GM08714 (cell line): Measurements from ENCODE around the gene IER5.

Experiments
- H3K4me3 ChIP-seq: fragments of 200-500 bp; sonication (Bioruptor generic); 2 replicates; pipeline ENCODE4 v1.5.1; 2014; ENCODE audit warnings: mild to moderate bottlenecking, low read length, inconsistent platforms
- ZNF274 ChIP-seq: IDR thresholded peaks from 2 replicates; pipeline ENCODE4 v1.6.1; 2012; ENCODE audit warnings: mild to moderate bottlenecking, low read depth, low read length

Gene IER5

DNA sequence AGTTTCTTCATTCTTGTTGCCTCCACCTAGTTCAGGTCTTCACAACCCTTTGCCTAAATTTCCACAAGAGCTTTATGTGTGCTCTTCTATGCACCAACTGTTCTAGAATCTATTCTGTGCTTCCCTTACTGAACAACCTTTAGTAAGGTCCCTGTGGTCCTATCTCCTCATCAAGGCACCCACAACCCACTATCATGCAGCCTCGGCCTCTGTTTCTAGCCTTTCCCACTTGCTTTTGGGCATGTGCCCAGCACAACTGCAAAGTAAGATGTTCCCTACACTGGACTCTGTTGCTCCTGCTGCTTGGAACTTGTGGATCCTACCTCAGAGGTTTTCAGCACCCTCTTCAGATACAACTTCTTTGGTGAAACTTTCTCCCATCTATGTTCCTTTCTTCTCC lies 2.4 kb upstream of the IER5 start:
- H3K4me3 ChIP-seq, result no peak overlapping the region
- TF ChIP-seq ZNF274, result no peak

DNA sequence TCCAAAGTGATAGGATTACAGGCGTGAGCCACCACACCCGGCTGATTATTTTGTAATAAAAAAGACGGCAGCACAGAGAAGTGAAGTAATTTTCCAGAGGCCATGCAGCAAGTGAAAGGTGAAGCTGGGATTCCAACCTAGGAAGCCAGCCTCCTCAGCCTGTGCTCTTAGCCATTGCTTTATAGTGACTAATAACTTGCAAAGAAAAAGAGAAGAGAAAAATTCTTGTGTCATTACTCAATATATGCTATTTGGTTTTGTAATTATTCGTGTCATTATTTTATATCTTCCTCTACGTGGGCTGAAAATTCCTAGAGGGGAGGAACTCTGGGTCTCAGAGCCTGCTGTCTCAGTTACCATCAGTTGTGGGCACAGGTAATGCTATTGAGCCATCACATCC lies 1.6 kb upstream of the IER5 start:
- TF ChIP-seq ZNF274, result no peak
- H3K4me3 ChIP-seq, result peak overlapping the region; percentile 45; the same call in 1 of the 2 replicates

DNA sequence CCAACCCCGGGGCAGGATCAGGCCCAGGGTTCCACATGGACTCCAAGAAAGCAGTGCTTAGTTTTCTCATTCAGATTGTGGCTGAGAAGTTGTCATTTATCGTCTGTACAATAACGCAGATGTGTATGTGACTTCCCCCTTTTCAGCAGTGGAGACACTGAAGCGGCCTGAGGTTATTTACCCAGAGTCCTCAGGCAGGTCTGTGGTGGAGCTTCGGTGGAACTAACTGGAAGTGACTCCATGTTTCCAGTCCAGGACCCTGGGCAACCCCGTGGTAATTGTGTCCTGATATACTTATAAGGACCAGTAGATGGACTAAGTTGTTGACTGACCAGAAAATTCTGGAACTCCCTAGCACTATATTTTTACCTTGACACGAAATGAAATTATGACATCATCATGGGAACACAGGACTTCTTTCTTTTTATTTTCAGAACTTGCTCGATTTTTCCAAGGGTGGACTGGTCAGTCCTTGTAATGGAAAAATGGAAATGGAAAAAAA lies 1.0 kb upstream of the IER5 start:
- peak overlapping the region; percentile 45 for H3K4me3 ChIP-seq
- no peak for TF ChIP-seq ZNF274

DNA sequence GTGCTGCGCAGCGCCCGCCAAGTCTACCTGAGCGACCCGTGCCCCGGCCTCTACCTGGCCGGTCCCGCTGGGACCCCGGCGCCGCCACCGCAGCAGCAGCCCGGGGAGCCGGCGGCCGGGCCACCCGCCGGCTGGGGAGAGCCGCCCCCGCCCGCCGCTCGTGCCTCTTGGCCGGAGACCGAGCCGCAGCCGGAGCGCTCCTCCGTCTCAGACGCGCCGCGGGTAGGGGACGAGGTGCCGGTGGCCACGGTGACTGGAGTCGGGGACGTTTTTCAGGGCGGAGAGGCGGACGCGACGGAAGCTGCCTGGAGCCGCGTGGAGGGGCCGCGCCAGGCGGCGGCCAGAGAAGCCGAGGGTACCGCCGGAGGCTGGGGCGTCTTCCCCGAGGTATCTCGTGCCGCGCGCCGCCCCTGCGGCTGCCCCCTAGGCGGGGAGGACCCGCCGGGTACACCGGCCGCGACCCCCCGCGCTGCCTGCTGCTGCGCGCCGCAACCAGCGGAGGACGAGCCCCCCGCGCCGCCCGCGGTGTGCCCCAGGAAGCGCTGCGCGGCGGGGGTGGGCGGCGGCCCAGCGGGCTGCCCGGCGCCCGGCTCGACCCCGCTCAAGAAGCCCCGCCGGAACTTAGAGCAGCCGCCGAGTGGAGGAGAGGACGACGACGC lies 646 bp downstream of the IER5 start:
- TF ChIP-seq ZNF274, result no peak
- peak overlapping the region; percentile 89 for H3K4me3 ChIP-seq

DNA sequence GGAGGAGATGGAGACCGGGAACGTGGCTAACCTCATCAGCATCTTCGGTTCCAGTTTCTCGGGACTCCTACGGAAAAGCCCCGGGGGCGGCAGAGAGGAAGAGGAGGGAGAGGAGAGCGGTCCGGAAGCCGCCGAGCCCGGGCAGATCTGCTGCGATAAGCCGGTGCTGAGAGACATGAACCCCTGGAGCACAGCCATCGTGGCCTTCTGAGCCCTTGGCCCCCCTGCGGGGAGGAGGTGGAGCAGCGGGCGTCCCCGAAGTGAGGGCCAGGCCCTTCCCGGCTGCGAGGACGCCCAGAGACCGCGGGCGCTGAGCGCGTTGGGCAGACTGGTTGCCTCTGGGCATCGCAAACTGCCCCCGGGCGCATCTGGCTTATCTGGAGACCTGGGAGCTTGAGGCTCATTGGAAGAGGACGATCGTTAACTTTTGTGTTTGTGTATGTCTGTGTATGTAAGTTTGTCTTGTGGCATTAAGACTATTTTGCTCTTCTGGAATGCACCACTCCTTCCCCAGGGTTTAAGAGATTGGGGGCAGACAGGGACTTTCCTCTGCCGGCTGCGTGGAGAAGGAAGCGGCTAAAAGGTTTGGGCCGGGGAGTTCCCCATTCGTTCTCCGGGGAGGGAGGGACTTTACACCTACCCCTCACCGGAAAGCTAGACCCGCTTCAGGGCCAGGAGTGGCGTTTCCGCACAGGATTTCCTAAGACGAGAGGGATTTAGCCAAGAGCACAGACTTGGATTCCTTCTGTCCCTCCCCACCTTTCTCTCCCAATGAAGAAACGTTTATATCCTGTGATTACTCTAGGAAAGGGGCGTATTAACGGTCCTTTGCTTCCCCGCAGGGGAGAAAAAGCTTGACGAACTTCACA lies 1.4 kb downstream of the IER5 start:
- no peak for TF ChIP-seq ZNF274
- H3K4me3 ChIP-seq, result peak overlapping the region; percentile 89

DNA sequence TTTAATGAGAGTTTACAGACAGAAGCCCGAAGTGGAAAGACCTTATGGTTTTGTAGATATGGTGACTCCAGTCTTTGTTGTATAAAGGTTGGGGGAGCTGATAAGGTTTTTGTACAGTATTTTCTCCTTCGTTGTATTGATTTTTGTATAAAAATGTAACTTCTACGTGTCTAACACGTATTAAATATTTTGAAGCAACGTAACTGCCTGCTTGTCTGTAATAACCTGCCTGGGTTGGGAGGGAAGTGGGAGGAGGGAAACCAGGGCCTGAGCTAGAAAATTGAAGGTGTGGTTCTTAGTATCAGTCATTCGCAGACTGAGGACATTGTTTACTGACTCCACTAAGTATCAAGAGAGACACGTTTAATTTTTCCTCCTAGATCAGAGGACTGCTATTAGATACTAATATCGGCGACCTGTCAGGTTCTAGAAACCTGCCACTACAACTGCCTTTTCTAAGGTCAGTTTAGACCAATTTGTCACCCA lies 2.2 kb downstream of the IER5 start:
- peak overlapping the region; percentile 89 for H3K4me3 ChIP-seq
- no peak for TF ChIP-seq ZNF274

DNA sequence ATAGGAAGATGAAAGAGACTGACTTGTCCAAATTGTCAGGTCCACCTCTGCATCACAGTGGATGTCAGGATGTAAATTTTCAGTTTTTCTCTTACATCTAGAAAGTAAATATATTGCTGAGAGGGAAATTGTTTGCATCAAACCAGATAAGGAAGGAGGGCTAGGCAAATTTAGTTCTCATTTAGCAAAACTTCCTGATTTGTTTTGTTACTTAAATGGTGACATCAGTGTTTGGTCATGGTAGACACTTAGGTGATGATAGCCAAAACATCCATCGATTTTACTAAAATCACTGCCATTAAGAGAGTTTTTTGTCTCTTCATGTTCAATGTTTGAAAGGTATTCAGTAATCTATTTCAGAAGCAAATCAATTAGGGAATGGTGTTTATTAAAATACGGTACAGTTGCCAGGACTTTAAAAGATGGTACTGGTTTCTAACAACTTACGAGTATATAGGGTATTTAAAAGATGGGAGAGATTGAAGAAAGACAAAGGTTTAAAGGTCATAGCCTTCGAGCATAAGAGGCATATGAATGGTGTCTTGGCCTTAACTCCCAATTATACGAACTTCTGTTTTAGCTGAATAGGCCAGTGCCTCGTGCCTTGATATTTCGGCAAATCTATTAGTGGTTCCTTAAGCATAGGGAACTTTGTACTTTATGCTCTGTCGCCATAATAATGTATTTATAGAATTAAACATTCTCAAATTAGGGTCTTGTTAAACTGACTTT lies 3.0 kb downstream of the IER5 start:
- H3K4me3 ChIP-seq, result peak overlapping the region; percentile 89; the same call in 1 of the 2 replicates

DNA sequence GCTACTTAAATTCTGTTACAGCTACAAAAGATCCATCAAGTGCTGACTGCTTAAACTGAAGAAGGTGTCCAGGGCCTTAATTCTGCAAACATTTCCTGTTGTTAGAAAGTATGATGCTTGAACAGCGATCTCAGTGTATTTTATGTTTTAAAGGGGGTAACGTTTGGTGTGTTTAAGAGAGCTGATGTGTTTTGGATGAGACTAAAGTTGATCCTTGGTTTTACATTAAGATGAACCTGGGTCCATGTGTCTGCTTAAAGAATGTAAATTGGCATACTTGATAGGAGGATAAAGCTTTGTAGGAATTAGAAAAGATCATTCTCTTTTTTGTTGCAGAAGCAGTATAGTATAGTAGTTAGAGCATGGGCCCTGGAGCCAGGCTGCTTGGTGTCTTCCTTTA lies 3.6 kb downstream of the IER5 start:
- peak overlapping the region; percentile 89; the same call in 1 of the 2 replicates for H3K4me3 ChIP-seq

More for the DNA sequence above, 3.0 kb downstream of the IER5 start:
- TF ChIP-seq ZNF274, result no peak

DNA sequence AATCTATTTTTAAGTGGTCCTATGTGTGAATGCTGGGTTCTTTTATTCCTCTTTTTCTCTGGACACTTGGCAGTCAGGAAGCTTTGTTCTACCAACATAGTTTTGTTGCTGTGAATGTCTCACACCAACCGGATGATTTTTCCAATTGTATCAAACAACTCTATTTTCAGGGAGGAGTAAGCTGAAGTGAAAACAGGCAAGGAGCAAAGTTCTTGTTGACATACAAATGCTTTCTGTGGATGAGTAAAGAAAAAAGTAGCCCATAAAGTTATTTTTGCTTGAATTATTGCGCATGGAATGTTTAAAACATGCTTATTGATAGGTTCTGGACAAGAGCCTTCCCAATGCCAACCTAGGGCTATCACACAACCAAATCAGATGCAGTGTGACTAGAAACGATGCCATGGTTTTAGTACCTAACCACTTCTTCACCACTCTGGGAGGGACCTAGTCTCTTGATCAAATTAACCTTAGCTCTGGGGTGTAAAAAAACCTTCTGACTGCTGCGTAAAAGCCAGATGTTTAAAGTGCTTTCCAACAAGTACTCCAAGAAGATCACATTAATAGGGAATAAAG lies 4.5 kb downstream of the IER5 start:
- peak overlapping the region; percentile 22; the same call in 1 of the 2 replicates for H3K4me3 ChIP-seq
- no peak for TF ChIP-seq ZNF274

More for the DNA sequence above, 3.6 kb downstream of the IER5 start:
- TF ChIP-seq ZNF274, result no peak

DNA sequence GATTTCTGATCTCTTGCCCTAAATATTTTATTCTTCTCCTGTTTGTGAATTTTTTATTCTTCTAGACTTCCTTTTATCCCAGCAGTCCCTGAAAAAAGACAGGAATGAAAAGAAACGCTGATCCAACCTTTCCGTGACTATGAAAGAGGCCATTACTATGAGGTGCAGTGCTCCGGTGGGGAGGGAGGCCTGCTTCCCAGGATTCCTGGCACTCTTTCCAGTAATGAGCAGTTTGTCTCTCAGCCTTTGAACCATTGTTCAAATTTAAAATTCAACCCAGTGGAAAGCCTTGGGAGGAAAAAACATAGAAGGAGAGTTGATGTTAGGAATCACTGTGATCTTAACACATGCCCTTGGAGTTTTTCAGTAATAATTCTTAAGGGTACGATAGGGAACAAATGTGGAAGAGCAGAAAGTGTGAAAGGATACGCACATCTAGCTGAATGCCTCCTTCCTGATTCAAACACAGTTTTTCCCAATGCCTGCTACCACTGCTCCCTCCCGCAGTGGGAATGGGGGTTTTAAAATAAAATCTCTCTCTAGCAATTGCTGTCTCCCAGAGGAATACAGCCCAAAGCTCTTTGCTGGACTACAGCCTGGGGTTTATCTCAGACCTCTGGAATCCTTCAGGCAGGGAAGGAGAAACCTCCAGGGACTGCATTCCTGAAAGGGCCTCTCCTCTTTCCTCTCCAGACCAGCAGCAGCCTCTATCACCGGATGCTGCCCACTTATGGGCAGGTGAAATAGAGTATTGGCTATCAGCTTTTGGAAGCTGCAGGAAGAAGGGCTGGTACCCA lies 6.1 kb downstream of the IER5 start:
- H3K4me3 ChIP-seq, result no peak overlapping the region
- no peak for TF ChIP-seq ZNF274

DNA sequence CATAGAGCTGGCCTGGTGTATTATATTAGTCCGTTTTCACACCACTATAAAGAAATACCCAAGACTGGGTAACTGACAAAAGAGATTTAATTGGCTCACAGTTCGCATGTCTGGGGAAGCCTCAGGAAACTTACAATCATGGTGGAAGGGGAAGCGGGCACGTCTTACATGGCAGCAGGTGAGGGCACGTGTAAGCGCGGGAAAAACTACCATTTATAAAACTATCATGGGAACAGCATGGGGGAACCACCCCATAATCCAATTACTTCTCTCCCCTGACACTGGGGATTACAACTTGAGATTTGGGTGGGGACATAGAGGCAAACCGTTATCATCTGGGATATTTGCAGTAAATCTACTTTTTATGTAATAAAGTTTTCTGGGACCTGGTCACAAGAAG lies 6.8 kb downstream of the IER5 start:
- no peak for TF ChIP-seq ZNF274

DNA sequence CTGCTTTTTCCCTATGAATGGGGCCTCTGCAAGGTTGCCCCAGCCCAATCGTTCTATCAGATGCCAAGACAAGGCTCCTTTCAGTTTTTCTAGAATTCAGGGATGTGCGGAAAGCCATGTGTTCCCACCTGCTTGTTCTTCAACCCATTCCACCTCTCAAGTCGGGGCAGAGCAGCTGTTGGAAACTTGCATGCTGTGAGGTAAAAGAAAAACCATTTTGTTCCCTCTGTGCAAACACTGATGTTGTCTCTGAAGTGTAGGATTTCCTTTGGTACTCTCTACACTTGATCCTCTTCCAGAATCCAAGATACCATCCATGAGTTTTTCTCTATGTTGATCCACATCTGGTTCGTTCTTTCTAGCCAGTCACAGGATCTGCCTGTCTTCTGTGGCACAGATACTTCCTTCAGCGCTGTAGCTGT lies 7.3 kb downstream of the IER5 start:
- no peak for TF ChIP-seq ZNF274
- H3K4me3 ChIP-seq, result no peak overlapping the region

More for the DNA sequence above, 6.8 kb downstream of the IER5 start:
- H3K4me3 ChIP-seq, result no peak overlapping the region

DNA sequence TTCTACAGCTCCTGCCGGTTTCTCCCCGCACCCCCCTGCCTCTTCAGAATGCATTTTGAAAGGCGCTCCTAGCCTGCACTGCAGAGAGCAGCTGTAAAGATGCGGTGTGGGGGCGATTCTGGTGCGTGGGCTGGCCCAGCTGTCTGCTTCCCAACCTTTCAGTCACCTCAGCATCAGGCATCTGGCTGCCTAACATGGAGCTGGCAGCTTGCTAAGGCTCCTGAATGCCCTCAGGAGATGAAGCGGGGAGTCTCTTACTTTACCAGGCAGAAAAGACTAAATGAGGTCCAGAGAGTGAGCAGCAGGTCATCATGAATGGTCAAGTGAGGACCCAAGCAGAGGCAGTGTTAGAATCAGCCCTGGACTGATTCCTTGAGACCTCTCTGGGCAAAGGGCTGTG lies 8.7 kb downstream of the IER5 start:
- no peak for TF ChIP-seq ZNF274
- H3K4me3 ChIP-seq, result no peak overlapping the region
